AG04449 (cell line): ENCODE data around the gene TGFBRAP1.

Source experiments
- CTCF ChIA-PET: fragments of 350-600 bp; formaldehyde crosslinking; extraction: SDS; loops from one replicate; lab custom pipeline; 2021; ENCODE audit warnings: antibody characterized with exemption; lab: Yijun Ruan, JAX
- POLR2A ChIA-PET: fragments of 400-600, 350-600 bp; formaldehyde crosslinking; extraction: SDS; loops from one replicate; lab custom pipeline; 2020; ENCODE audit warnings: antibody characterized with exemption, inconsistent platforms; lab: Yijun Ruan, JAX
- DNase-seq: peaks from one replicate; pipeline ENCODE4 v3.0.0-alpha.2; 2010; ENCODE audit warnings: low read depth, low spot score
- H3K4me3 ChIP-seq: 2 replicates; pipeline ENCODE4 v1.5.1; 2011; ENCODE audit warnings: low read depth, mild to moderate bottlenecking, control low read depth, low read length
- CTCF ChIP-seq: IDR thresholded peaks from one replicate; pipeline ENCODE4 v1.5.1; 2011; ENCODE audit warnings: mild to moderate bottlenecking, moderate library complexity, low read length, control low read depth, inconsistent platforms; ENCODE audit not compliant: insufficient read depth; ENCODE audit errors: missing control alignments

The TGFBRAP1 gene

GRCh38 chr2:105294844-105295481 is 34.6 kb downstream of the TGFBRAP1 start:
- POLR2A ChIA-PET, result no interaction called here
- CTCF ChIA-PET, result interaction anchor here (0.7 to 5.4 kb wide), 27 partner anchors 9 to 191 kb away, joined by 3 to 161 read pairs (median 6); no protein-coding TSS in a partner anchor

GRCh38 chr2:105294046-105294445 is 35.5 kb downstream of the TGFBRAP1 start:
- no peak overlapping the region for H3K4me3 ChIP-seq
- CTCF ChIA-PET, result interaction anchor here (0.7 to 5.4 kb wide), 22 partner anchors 8 to 190 kb away, joined by 3 to 161 read pairs (median 6); no protein-coding TSS in a partner anchor
- no peak for TF ChIP-seq CTCF
- DNase-seq, result no peak
- POLR2A ChIA-PET, result no interaction called here

More at GRCh38 chr2:105294844-105295481, 34.6 kb downstream of the TGFBRAP1 start:
- peak; percentile 28 for DNase-seq
- peak; percentile 68 for TF ChIP-seq CTCF
- no peak overlapping the region for H3K4me3 ChIP-seq

- no peak for TF ChIP-seq CTCF
- CTCF ChIA-PET, result interaction anchor here (0.7 to 5.4 kb wide), 8 partner anchors 17 to 194 kb away, joined by 3 to 161 read pairs (median 14); no protein-coding TSS in a partner anchor
- DNase-seq, result no peak
- POLR2A ChIA-PET, result no interaction called here
- H3K4me3 ChIP-seq, result no peak overlapping the region
These were observed 37.6 kb downstream of the TGFBRAP1 start for GRCh38 chr2:105291981-105292380.

GRCh38 chr2:105290981-105291660 is 38.4 kb downstream of the TGFBRAP1 start:
- ChIA-PET CTCF (interaction anchor here (0.6 kb wide), 1 partner anchor 57 kb away, joined by 3 read pairs; no protein-coding TSS in a partner anchor), POLR2A (no interaction called here)
- no peak for TF ChIP-seq CTCF
- H3K4me3 ChIP-seq, result no peak overlapping the region
- DNase-seq, result no peak

- TF ChIP-seq CTCF, result no peak
- DNase-seq, result no peak
- ChIA-PET POLR2A (no interaction called here), CTCF (interaction anchor here (0.6 to 2.1 kb wide), 21 partner anchors 9 to 256 kb away, joined by 3 to 9 read pairs (median 4); no protein-coding TSS in a partner anchor)
- no peak overlapping the region for H3K4me3 ChIP-seq
These were observed 41.4 kb downstream of the TGFBRAP1 start for GRCh38 chr2:105288133-105288532.

GRCh38 chr2:105287692-105288091 is 41.8 kb downstream of the TGFBRAP1 start:
- TF ChIP-seq CTCF, result peak; percentile 26
- ChIA-PET CTCF (interaction anchor here (0.6 to 2.1 kb wide), 21 partner anchors 9 to 257 kb away, joined by 3 to 9 read pairs (median 5); no protein-coding TSS in a partner anchor), POLR2A (no interaction called here)
- H3K4me3 ChIP-seq, result no peak overlapping the region
- no peak for DNase-seq
